RPMI7951 (cell line): ENCODE results near the gene SAMD11. TPM values are rescaled to one million over a fixed set of nuclear protein-coding genes. Genes with fewer than 3 reads are reported as not detected.

Source experiments
- DNase-seq: peaks from one replicate; pipeline ENCODE4 v3.0.0-alpha.2; 2012; ENCODE audit warnings: low read depth
- total RNA-seq: library from RNA; depleted of rRNA; stranded (reverse); fragments of >200 nt; shearing (Covaris generic); gene quantifications from 2 replicates; pipeline ENCODE4 v1.2.3, GENCODE V29; 2014

The SAMD11 gene
- total RNA-seq, 1 experiment from 2014 or later, result 0.48 TPM

- DNase-seq, result no peak
Measured at GRCh38 chr1:932776-933602, 9.3 kb downstream of the SAMD11 start.

- DNase-seq, result no peak
Measured at GRCh38 chr1:933603-933940, 9.8 kb downstream of the SAMD11 start.

GRCh38 chr1:934991-935750 is 11.4 kb downstream of the SAMD11 start:
- DNase-seq, result no peak

- no peak for DNase-seq
Measured at GRCh38 chr1:935751-936231, 12.1 kb downstream of the SAMD11 start.

- no peak for DNase-seq
Measured at GRCh38 chr1:936348-937264, 12.9 kb downstream of the SAMD11 start.

GRCh38 chr1:937521-937920 is 13.8 kb downstream of the SAMD11 start:
- no peak for DNase-seq

- peak; percentile 47 for DNase-seq
Measured at GRCh38 chr1:938088-938683, 14.5 kb downstream of the SAMD11 start.

GRCh38 chr1:938711-939489 is 15.2 kb downstream of the SAMD11 start:
- DNase-seq, result no peak

- DNase-seq, result no peak
Measured at GRCh38 chr1:939511-940106, 15.9 kb downstream of the SAMD11 start.

- peak; percentile 67 for DNase-seq
Measured at GRCh38 chr1:940107-941014, 16.6 kb downstream of the SAMD11 start.

- no peak for DNase-seq
Measured at GRCh38 chr1:941015-941587, 17.4 kb downstream of the SAMD11 start.

GRCh38 chr1:941588-942383 is 18.1 kb downstream of the SAMD11 start:
- DNase-seq, result peak; percentile 78

GRCh38 chr1:942411-942821 is 18.7 kb downstream of the SAMD11 start:
- no peak for DNase-seq

GRCh38 chr1:942864-943533 is 19.3 kb downstream of the SAMD11 start:
- DNase-seq, result no peak

- no peak for DNase-seq
Measured at GRCh38 chr1:943545-944340, 20.0 kb downstream of the SAMD11 start.
